ENCODE results near the gene MIAT. TPM values are rescaled to one million over a fixed set of nuclear protein-coding genes. Genes with fewer than 3 reads are reported as not detected.

The MIAT gene
- total and polyA plus RNA-seq, 2 of the 8 experiments (the other 6 are each of a cell fraction or from before 2014, with no cell fraction given): 27.6 to 36.0 TPM

DNA sequence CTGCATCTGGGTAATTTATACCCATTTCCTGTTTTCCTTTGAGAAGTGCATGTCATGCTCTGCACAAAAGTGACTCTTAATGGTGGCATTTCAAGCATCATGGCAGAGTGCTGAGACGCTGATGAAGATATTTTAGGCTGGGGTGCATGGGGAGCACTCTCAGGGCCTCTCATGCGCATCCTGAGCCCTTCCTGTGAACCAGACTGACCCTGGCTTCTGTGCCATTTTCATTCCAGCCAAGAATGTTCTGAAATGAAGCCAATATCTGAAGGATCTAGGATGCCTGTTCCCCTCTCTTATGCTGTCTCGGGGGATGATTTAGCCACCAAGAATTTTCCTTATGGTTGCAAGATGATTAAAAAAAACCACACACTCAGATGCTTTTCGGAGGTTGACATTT, 61.5 kb downstream of the MIAT start (continued):
- TF ChIP-seq TCF12 (IDR thresholded peaks at IDR 0.05; ENCODE audit: low read depth, low read length) (no peak), FOSL1 (IDR thresholded peaks at IDR 0.05; ENCODE audit: insufficient read depth, low read depth, low read length) (no peak), CTBP2 (IDR thresholded peaks at IDR 0.05; ENCODE audit: borderline replicate concordance, insufficient read depth, insufficient read length, low read length) (no peak), SRF (IDR thresholded peaks at IDR 0.05; ENCODE audit: low read depth, low read length) (no peak)

Measured in H1 (cell line).